Esophagus muscularis mucosa (tissue), 4 donors: Measurements from ENCODE around the gene CYP4A22. TPM values are rescaled to one million over a fixed set of nuclear protein-coding genes. Genes with fewer than 3 reads are reported as not detected.

Source experiments
- DNase-seq: peaks from one replicate; pipeline ENCODE4 v3.0.0-alpha.2; 2017; ENCODE audit errors: extremely low spot score
- H3K27ac ChIP-seq, 4 donors: fragments of 200-600 bp; sonication (generic); replicated peaks in 1 of 4; 1 replicate in 3 of 4; 2 replicates in 1 of 4; pipeline ENCODE4 v1.5.1; 2016 to 2019; ENCODE audit warnings: mild to moderate bottlenecking in 1 of 4
- H3K27me3 ChIP-seq, 4 donors: fragments of 200-600 bp; sonication (generic); one replicate each; pipeline versions ENCODE4 v1.5.1 to v1.6.0; 2016 to 2019
- H3K36me3 ChIP-seq, 4 donors: fragments of 200-600 bp; sonication (generic); one replicate each; pipeline ENCODE4 v1.5.1; 2016 to 2019
- H3K4me1 ChIP-seq, 4 donors: fragments of 200-600 bp; sonication (generic); one replicate each; pipeline ENCODE4 v1.5.1; 2016 to 2019
- H3K4me3 ChIP-seq, 4 donors: fragments of 200-600 bp; sonication (generic); 1 replicate in 2 of 4; 2 replicates in 2 of 4; pipeline ENCODE4 v1.5.1; 2016 to 2019; ENCODE audit warnings: mild to moderate bottlenecking in 4 of 4, moderate library complexity in 1 of 4
- H3K9me3 ChIP-seq, 4 donors: fragments of 200-600 bp; sonication (generic); 1 replicate in 3 of 4; 2 replicates in 1 of 4; pipeline ENCODE4 v1.5.1; 2016 to 2019
- EP300 ChIP-seq: sonication (generic); formaldehyde crosslinking; IDR thresholded peaks from one replicate; pipeline ENCODE4 v1.6.1; 2017; ENCODE audit warnings: antibody characterized with exemption
- POLR2A ChIP-seq: fragments of 450-650 bp; IDR thresholded peaks from one replicate; pipeline ENCODE4 v1.6.1; 2017; ENCODE audit warnings: antibody characterized with exemption, moderate library complexity, mild to moderate bottlenecking, low read depth
- POLR2AphosphoS5 ChIP-seq, 2 donors: sonication (generic); formaldehyde crosslinking; IDR thresholded peaks; one replicate each; pipeline ENCODE4 v1.6.1; 2017; ENCODE audit warnings: antibody characterized with exemption in 2 of 2
- WGBS: methylation state at CpG from one replicate; pipeline ENCODE4 v1.1.5; 2018; 5-methylcytosine and 5-hydroxymethylcytosine counted together
- intact Hi-C: fragments of 100-400 bp; cut with DNase I; formaldehyde crosslinking; loops from one replicate; pipeline ENCODE4 v1.15.1; 2023
- total RNA-seq, 4 donors: library from RNA; depleted of rRNA; stranded (reverse); fragments of >200 nt; gene quantifications; one replicate each; pipeline versions ENCODE4 v1.1.0 to v1.2.1, GENCODE V29; 2016
- TF ChIP-seq, protein P1 (sequence below), 3 experiments: fragments of 200-600 bp in 2 of 3; fragments of 450-650 bp in 1 of 3; sonication (generic) in 2 of 3; IDR thresholded peaks; one replicate each; pipeline ENCODE4 v1.5.1; 2017 to 2019; ENCODE audit warnings: antibody characterized with exemption in 3 of 3, mild to moderate bottlenecking in 2 of 3, moderate library complexity in 1 of 3

Gene CYP4A22
- total RNA-seq, 4 donors from 2014 or later = 0.19 to 0.46 TPM; not detected in 2

DNA sequence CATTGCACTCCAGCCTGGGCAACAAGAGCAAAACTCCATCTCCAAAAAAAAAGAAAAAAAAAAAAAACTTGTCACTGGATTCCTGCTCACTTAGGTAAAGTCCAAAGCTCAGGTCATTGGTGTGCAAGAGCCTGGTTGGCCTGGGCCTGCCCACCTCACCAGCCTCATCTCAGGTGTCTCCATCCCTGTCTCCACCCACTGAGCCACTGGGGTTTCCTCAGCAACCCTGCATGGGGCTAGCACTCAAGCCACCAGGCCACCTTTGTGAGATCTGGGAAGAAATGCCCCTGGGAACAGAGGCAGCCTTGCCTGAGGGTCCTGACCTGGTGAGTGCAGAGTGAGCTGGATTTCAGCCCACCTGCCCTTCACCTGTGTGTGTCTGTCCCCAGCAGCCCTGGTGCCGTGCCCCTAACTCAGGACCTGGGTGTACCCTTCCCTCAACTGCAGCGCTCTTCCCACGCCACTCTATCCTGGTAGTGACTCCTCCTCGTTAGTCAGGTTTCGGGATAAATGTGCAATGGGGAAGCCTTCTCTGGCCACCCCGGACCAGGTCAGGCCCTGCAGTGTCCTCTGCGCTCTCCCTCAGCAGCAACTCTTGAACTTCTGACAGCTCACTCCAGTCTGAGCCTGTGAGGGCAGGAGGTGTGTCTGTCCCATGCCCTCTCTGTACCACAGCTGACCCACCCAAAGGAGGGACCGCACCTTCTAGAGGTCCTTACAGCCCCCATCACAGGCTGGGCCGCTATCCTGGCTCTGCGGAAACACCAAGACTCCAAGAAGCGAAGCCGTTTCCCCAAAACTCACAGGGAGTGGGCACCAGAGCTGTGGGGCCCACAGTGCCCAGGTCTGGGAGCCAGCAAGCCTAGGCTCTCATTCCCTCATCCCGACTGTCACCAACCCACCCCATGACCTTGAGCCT is 49.3 kb downstream of the CYP4A22 start:
- peak; percentile 77 for DNase-seq
- Histone ChIP-seq H3K9me3 (no peaks in the 10 kb centered on the region), H3K4me1 (peaks cover 3 to 20% (median 19%) of the 10 kb centered on the region in 4 donors), H3K36me3 (no peaks in the 10 kb centered on the region), H3K27me3 (peaks cover 0 to 32% (median 0%) of the 10 kb centered on the region in 4 donors), H3K4me3 (no peak overlapping the region), H3K27ac (no peak overlapping the region)
- intact Hi-C loops = no loop called here
- WGBS = 95% methylated on average over 12 of the region's 13 CpGs
- TF ChIP-seq POLR2A (no peak), EP300 (no peak), POLR2AphosphoS5 (IDR thresholded peaks at IDR 0.05) (no peak)
- TF ChIP-seq, protein P1, sequence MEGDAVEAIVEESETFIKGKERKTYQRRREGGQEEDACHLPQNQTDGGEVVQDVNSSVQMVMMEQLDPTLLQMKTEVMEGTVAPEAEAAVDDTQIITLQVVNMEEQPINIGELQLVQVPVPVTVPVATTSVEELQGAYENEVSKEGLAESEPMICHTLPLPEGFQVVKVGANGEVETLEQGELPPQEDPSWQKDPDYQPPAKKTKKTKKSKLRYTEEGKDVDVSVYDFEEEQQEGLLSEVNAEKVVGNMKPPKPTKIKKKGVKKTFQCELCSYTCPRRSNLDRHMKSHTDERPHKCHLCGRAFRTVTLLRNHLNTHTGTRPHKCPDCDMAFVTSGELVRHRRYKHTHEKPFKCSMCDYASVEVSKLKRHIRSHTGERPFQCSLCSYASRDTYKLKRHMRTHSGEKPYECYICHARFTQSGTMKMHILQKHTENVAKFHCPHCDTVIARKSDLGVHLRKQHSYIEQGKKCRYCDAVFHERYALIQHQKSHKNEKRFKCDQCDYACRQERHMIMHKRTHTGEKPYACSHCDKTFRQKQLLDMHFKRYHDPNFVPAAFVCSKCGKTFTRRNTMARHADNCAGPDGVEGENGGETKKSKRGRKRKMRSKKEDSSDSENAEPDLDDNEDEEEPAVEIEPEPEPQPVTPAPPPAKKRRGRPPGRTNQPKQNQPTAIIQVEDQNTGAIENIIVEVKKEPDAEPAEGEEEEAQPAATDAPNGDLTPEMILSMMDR (IDR thresholded peaks at IDR 0.05) = no peak

DNA sequence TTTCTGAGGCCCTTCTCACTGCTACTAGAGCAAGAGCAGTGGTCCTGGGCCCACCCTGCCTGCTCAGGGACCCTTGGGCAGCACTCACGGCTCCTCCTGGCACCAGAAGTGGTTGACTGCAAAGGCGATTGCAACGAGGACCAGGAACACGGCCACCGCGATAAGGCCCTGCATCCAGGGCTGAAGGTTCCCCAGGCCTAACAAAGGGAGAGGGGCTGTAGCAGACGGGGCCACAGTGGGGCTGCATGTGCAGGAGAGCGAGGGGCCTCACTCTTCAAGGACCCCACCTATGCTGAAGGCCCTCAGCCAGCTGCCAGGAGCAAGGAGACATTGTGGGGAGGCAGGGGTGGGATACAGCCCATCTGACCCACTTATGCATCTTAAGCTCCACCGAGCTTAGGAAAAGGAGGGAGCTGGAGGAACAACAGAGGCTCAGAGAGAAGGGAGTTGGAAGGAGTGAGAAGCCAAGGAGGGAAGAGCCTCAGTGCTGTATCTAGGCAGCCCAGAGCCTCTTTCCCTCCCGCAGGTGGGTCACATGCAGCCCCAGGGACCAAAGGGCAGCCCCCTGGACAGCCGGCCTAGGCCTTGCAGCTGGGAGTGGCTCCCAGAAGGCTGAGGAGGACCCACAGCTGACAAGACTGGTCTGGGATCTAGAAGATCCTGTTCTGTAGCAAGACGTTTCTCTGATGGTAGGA is 50.1 kb downstream of the CYP4A22 start:
- no peak overlapping the region for H3K4me3 ChIP-seq
- H3K4me1 ChIP-seq = peaks cover 3 to 29% (median 25%) of the 10 kb centered on the region in 4 donors
- WGBS = 83% methylated on average over 6 of the region's 12 CpGs
- TF ChIP-seq EP300 (no peak), POLR2AphosphoS5 (IDR thresholded peaks at IDR 0.05) (no peak), POLR2A (no peak)
- TF ChIP-seq, protein P1 (IDR thresholded peaks at IDR 0.05) = no peak
- no peaks in the 10 kb centered on the region for H3K36me3 ChIP-seq
- intact Hi-C loops = no loop called here
- DNase-seq = peak; percentile 64
- peaks cover 0 to 26% (median 0%) of the 10 kb centered on the region in 4 donors for H3K27me3 ChIP-seq
- no peaks in the 10 kb centered on the region for H3K9me3 ChIP-seq
- H3K27ac ChIP-seq = no peak overlapping the region

DNA sequence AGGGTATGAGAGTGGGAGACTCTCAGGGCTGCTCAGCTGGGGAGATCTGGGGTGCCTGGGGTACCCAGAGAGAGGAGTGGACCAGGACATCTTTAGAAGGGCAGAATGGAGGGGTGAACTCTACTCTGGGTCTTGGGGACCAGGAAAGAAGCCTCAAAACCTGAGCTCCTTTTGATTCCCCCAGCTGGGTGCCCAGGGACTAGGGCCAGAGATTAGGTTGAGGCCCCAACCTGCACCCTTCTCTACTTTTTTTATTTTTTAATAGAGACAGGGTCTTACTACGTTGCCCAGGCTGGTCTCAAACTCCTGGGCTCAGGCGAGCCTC is 50.6 kb downstream of the CYP4A22 start:
- H3K36me3 ChIP-seq = no peaks in the 10 kb centered on the region
- DNase-seq = peak; percentile 85
- TF ChIP-seq EP300 (no peak), POLR2AphosphoS5 (IDR thresholded peaks at IDR 0.05) (no peak)
- TF ChIP-seq, protein P1 (IDR thresholded peaks at IDR 0.05) = no peak
- no peak overlapping the region for H3K27ac ChIP-seq
- intact Hi-C loops = no loop called here
- H3K27me3 ChIP-seq = peaks cover 0 to 24% (median 0%) of the 10 kb centered on the region in 4 donors
- 92% methylated on average over 2 of the region's 2 CpGs for WGBS
- no peak overlapping the region for H3K4me3 ChIP-seq
- no peaks in the 10 kb centered on the region for H3K9me3 ChIP-seq
- peaks cover 7 to 34% (median 29%) of the 10 kb centered on the region in 4 donors for H3K4me1 ChIP-seq

DNA sequence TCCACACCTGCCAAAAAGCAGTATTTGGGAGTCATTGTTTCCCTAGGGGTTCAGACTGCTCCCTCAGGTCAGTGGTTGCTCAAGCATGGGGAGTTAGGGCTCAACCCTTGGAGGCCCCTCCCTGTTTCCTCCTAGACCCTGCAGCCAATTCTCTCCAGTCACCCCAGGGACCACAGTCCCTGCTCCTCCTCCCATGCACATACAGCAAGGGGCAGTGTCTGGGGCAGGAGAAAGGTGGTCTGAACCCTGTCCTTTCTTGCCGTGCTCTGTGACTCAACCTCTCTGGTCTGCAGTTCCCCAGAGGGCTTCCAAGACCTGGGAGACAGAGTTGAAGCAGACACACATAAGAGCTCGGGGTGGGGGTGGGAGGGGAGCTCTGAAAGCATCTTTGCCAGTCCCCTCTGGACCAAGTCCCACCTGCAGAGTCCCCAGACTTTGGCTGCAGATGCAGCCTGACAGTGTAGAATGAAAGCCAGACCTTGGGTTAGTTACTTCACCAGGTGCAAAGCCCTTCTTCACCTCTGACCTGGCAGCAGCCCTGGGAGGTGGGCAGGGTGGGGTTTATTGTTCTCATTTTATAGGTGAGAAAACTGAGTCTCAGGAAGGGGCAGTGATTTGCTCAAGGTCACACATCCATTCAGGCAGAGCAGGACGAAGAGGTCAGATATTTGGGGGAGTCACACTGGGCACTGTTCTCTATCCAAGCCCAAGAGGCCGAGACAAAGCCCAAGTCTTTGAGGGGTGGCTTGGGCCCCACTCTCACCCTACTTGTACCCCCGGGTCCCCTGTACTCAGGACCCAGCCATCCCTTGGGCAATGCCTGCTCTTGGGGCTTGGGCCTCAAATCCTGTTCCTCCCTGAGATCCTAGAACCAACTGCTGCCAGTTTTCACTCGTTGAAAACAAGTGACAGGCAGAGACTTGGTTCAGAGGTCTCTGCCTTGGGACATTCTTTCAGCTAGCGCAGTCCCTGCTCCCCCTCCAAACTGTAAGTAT is 51.8 kb downstream of the CYP4A22 start:
- no peak for TF ChIP-seq POLR2A
- no peak for TF ChIP-seq POLR2AphosphoS5 (IDR thresholded peaks at IDR 0.05)
- no peak for TF ChIP-seq EP300
- TF ChIP-seq, protein P1 (IDR thresholded peaks at IDR 0.05) = no peak
- Histone ChIP-seq H3K27ac (peak overlapping the region in 2 of 4 donors; percentile 5 to 48), H3K36me3 (no peaks in the 10 kb centered on the region), H3K27me3 (peaks cover 0 to 17% (median 0%) of the 10 kb centered on the region in 4 donors), H3K4me1 (peaks cover 10 to 38% (median 33%) of the 10 kb centered on the region in 4 donors), H3K4me3 (no peak overlapping the region), H3K9me3 (no peaks in the 10 kb centered on the region)
- WGBS = 89% methylated on average over 6 of the region's 7 CpGs
- intact Hi-C loops = no loop called here
- no peak for DNase-seq
